AG08395 (cell line): ENCODE results near the gene KRR1.
"Not testable (repeated sequence)": the region's sequence is repeated elsewhere in the genome, so short reads cannot be mapped to it uniquely, and the experiment has no call there.

Experiments
- DNase-seq: peaks from one replicate; pipeline ENCODE4 v3.0.0; 2012; ENCODE audit warnings: mixed read lengths, low spot score

KRR1 gene

GRCh38 chr12:75525263-75525662 lies 13.9 kb upstream of the KRR1 start:
- DNase-seq = no peak

- not testable (repeated sequence) for DNase-seq
Measured at GRCh38 chr12:75522124-75522523, 10.7 kb upstream of the KRR1 start.

GRCh38 chr12:75521224-75521623 lies 9.8 kb upstream of the KRR1 start:
- DNase-seq = not testable (repeated sequence)

DNA sequence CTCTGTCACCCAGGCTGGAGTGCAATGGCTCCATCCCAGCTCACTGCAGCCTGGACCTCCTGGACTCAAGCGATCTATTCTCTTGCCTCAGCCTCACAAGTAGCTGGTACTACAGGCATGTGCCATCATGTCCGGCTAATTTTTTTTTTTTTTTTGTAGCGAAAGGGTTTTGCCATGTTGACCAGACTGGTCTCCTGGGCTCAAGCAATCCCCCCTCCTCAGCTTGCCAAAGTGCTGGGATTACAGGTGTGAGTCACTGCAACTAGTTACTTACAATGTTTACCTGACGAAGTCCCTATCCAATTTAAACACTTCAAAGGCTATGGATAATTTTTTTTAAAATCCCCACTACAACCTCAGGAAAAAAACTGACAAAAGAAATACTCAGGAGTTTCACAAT lies 1.8 kb downstream of the KRR1 start:
- DNase-seq = no peak

DNA sequence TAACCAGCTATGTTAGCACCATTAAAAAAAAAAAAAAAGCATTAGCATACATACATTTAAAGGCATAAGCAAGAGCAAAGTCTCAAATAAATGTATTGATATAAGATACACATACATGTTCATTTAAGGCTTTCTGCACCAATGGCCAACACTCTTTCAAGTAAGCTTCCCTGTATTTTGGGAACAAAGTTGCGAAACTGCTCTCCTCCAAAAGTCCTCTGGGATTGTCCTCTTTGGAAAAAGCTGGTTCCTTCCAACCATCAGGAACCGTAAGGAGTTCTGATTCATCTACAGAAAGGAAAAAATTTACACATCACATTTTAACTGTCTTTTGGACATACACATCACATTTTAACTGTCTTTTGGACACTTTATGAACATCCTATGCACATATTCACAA lies 3.2 kb downstream of the KRR1 start:
- DNase-seq = no peak

DNA sequence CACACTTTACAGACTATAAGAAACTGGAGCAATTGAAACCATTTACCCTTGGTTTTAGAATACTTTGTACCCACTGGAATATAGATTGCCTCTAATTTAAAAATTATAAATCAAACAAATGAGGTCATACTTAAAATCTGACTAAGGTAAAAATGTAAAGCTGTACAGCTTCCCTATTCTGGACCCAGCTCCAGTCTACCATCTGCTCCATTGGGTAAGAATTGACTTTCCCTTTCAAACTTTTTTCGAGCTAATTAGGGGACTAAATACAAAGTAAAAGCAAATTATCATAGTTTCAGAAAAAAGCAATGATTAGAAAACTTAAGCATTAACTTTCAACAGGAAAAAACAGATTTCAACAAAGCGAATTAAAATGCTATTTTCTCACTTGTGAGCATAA lies 4.3 kb downstream of the KRR1 start:
- no peak for DNase-seq

GRCh38 chr12:75505706-75506312 lies 5.6 kb downstream of the KRR1 start:
- DNase-seq = no peak

DNA sequence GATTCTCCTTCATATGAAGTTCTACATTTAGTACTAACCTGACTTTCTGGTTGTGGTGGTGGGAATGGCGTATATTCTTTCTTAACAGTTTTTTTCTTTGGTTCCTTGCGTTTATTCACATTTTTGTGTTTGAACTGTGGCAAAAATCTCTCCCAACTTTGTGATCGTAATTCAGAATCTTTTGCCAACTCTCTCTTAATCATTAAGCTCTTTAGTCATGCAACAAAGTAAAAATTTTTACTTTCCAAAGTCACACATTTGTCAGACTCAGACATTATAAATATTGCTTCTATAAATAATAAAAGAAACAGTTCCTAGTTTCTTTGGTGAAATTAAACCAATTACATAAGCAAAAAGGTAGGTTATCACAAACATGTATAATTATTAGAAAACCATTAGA lies 7.5 kb downstream of the KRR1 start:
- no peak for DNase-seq

DNA sequence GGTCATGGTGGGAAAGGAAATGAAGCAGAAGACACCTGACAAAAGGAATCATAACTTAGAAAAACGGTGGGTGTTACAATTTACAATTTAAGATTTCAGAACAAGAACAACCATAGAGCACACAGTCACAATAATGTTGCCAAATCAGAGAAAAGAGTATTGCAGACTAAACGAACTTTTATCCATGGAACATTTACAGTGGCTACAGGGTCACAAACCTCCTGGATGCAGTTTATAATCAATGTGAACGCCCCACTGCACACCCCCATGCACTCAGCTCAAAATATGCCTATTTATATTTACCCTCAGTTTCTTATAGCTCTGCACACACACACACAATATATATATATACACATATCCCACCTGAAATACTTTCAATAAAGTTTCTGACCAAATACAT lies 8.0 kb downstream of the KRR1 start:
- no peak for DNase-seq

DNA sequence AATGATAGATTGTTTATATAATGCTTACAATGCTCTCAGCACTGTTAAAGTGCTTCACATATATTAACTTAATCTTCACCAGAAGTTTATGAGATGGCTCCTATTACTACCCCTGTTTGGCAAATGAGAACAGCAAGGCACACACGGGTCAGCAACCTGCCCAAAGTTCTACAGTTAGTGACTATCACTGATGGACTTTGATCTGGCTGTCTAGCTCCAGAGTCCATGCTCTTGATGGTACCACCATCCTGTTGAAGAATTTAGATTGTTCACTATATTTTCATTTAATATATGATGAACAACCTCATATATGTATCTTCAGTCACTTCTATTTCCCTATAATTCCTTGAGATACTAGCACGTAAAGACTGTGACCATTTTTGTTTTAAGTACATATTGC lies 20.2 kb downstream of the KRR1 start:
- no peak for DNase-seq

DNA sequence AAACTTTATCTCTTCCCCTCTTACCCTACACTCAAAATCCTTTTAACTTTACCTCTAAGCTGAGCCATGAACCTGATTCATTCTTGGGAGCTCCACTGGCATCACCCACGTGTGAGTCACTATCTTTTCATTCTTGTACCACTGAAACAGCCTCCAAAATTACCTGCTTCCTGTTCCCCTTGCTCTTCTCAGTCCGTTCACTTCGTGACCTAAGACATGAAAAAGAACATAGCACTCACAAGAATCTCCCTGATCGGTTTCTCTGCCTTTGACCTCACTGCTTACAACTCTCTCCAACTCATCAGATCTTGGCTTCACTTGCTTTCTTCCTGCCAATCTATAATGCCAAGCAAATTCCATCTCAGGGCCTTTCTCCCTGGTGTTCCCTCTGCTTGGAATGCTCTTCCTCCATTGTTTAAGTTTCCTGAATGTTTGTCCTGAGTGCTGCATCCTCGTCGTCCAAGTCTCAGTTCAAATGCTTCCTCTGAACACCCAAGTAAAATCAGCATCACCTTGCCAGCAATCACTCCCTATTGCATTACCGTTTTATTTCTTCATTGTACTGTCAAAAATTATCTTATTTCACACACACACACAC lies 21.7 kb downstream of the KRR1 start:
- peak; percentile 31 for DNase-seq

DNA sequence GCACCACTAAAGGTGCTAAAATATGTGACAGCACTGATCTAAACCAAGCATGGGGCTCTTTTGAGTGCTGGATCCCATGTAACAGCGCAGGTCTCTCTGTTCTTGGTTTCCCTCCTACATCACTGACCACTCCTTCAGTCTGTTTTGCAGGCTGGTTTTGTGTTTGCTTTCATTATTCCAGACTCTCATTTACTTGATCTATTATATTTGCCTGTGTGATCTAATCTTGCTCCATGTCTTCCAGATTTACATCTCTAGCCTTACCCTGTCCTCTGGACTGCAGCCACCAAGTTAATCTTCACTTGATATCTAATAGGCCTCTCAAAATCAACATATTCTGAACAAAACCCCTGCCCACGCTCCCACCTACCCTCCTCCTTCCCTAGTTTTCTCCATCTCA lies 22.2 kb downstream of the KRR1 start:
- DNase-seq = no peak

DNA sequence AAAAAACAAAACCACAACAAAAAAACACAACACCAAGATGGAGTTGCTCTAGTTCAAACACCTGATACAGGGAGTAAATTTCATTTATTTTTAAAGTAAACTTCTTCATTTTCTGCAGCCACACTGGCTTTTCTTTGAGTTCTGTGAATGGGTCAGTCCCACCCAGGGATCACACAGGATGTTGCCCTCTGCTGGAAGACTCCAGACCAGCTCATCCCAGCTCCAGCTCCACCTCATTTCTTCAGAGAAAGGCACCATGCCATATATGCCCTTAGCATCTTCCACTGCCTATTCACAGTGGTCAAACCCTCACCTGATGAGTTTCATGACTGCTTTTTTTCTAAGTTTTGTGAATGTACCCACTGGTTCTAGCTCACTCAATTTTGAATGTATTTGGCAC lies 22.9 kb downstream of the KRR1 start:
- DNase-seq = peak; percentile 68

DNA sequence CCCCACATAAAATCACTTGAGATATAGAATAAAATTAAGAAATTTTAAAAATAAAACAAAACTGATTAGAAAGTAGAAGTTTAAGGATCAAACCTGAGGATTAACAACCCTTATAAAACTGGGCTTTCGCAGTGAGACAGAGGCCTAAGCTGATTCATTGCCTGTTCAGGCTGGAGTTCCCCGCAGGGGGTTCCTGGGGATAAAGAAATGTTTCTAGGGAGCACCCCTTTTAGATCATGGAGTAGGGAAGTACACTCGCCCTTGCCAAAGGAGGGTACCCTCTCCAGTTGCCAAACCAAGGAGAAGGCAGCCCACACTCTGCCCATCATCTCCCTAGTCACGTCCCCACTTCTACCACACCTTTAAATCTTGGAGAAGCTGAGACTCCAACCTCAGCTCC lies 24.1 kb downstream of the KRR1 start:
- no peak for DNase-seq

- not testable (repeated sequence) for DNase-seq
Measured at GRCh38 chr12:75484450-75484849, 27.0 kb downstream of the KRR1 start.

DNA sequence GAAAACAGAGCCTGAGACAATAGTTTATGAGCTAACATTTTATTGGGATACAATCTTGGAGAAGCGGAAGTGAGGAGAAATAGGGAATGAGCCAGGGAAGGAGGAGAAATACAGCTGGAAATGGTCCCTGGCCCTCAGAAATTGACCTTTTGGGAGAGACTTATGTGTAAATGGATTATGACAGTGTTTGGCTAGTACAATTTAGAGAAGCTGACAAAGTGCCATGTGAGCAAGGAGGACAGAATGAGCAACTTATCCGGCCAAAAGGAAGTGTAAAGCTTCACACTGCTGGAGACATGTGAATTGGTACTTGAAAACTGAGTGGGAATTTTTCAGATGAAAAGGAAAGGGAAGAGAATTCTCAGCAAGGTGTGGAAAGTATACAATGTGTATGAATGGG lies 28.0 kb downstream of the KRR1 start:
- no peak for DNase-seq

DNA sequence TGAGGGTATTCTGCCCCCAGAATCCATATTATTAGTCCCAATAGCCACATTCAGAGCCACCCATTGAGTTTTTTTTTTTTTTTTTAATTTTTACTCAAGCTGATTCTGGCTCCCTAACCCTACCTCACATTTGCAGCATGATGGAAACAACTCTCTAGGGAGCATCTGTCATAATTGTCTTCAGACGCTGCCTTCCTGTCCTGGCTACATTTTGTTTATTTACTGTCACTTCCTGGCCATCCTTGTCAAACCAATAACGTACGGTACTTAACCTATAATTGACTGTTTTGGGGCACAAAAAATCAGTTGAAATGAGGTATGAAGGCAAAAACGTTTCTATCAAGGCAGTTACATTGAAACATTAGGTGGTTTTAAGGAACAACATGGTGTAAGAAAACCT lies 28.8 kb downstream of the KRR1 start:
- no peak for DNase-seq

GRCh38 chr12:75481774-75482173 lies 29.6 kb downstream of the KRR1 start:
- peak; percentile 33 for DNase-seq

DNA sequence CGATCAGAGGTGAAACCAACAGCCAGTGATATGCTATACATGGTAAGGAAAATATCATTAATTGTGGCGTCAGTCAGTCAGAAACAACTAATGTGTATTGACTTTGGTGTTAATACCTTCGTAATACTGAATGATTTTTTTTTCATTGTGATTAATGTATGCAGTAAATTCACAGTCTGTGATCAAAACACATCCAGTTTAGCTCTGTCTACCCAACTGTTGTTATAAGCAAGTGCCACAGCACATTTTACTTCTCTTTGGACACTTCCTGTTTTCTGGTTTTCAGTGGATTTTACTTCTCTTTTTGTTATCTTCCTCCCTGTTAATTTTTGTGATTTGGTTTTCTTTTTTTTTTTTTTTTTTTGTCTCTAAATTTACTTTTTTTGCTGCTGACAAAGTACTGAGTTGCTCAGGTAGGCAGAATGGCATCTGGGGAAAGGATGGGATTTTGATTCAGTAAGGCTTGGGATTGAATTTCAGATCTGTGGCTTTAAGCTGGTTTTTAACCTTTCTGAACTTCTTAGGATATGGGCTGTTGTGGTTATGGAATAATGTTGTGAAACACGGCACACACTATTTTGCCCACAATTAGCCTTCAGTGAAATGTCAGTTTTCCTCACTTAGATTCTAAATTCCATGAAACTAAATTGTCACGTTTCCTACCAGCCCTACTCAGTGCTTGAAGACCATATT lies 30.2 kb downstream of the KRR1 start:
- no peak for DNase-seq

DNA sequence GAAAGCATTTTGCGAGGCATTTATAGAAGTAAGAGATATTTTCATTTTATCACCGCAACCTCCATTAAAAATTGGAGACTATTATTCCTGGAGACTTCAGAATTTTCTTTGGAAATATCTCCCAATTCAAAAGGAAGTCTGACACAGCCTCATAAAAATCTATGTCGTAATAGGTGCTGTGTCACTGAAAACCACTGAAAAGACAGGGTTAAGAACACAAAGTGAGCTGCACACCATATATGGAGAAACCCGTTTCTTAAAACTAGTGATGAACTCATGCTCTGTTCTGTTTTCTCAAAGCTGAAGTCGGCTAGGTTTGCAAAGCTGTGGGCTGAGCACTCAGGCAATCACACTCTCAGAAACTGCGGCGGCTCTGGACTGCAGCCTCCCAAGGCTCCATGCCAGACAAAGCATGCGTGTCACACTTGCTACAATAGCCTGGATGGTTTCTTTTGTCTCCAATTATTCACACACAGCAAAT lies 30.9 kb downstream of the KRR1 start, which contains the start of gene GLIPR1:
Gene GLIPR1, plus strand, starts transcription at position 287 of the 481 bp plus-strand sequence. Its CDS starts 126 bp downstream, at position 413.
- peak; percentile 92 for DNase-seq

GRCh38 chr12:75479963-75480461 lies 31.4 kb downstream of the KRR1 start:
- DNase-seq = peak; percentile 30

DNA sequence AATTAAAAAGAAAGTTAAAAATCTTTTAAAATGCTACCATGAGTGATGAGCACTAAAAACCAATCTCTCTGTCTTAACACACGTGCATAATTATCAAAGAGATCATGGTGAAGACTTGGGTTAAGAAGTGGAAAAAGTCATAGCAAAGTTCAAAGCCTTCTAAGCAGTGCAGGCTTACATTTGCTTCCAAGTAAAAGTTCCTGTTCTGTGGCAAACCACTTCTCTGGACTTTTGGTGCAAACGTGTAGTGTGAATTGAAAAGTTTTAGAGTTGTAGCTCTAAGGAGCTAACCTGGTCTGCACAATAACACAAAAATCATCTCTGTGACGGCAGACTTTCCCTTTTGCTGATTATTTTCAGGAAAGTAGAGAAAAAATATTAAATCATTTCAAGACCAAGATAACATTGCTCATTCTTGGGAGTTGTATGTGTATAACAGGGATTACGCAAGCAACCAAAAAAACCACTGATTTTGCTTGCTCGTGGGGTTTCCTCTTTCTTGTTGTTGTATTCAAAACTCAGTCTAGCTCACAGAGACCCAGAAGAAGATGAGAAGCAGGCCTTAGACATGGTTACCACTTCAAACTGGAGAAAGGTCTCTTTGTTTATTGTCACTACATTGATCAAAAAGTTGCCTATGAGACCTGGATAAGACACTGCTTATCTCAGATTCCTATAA lies 33.2 kb downstream of the KRR1 start:
- DNase-seq = peak; percentile 44

DNA sequence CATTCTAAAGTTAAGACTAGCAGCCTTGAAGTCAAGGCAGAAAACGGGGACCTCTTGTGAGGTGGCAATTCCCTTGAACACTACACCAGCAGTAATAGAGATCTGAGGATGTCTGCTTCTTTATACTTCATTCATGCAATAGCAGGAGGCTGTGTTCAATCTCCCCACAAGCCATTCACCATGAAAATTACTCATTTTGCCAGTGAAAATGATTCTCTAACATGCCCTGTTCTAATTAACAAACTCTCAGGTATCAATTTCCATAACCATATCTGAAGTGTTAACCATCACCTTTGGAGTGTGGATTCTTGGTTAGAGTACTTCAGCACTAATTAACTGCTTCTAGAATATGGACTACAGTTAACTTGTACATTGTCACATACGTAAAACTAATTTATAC lies 34.3 kb downstream of the KRR1 start:
- no peak for DNase-seq
